KMS-11 (cell line): ENCODE data around the gene LPP.

Experiments
- H2AFZ ChIP-seq: fragments of 200-600 bp; sonication (generic); 2 replicates; pipeline ENCODE4 v1.6.1; 2016; ENCODE audit warnings: antibody characterized with exemption, mixed run types, low read depth
- H3K27ac ChIP-seq: fragments of 200-600 bp; sonication (generic); 2 replicates; pipeline ENCODE4 v1.6.1; 2016; ENCODE audit warnings: mild to moderate bottlenecking, mixed run types
- H3K27me3 ChIP-seq: fragments of 200-600 bp; sonication (generic); 2 replicates; pipeline ENCODE4 v1.6.1; 2017; ENCODE audit warnings: mild to moderate bottlenecking, low read depth, mixed run types, moderate library complexity; ENCODE audit not compliant: insufficient read depth
- H3K36me3 ChIP-seq: fragments of 200-600 bp; sonication (generic); 2 replicates; pipeline ENCODE4 v1.6.1; 2017; ENCODE audit warnings: mild to moderate bottlenecking, mixed run types; ENCODE audit not compliant: insufficient read depth
- H3K4me1 ChIP-seq: fragments of 200-600 bp; sonication (generic); 2 replicates; pipeline ENCODE4 v1.6.1; 2016; ENCODE audit warnings: mild to moderate bottlenecking, low read depth, mixed run types; ENCODE audit not compliant: poor library complexity, severe bottlenecking
- H3K4me2 ChIP-seq: fragments of 200-600 bp; sonication (generic); 2 replicates; pipeline ENCODE4 v1.7.0; 2016; ENCODE audit warnings: mild to moderate bottlenecking, mixed run types
- H3K4me3 ChIP-seq: fragments of 200-600 bp; sonication (generic); IDR thresholded peaks from 2 replicates; pipeline ENCODE4 v1.6.1; 2017; ENCODE audit warnings: low read depth, low read length, mixed read lengths; ENCODE audit not compliant: insufficient read depth
- H3K79me2 ChIP-seq: fragments of 200-600 bp; sonication (generic); 2 replicates; pipeline ENCODE4 v1.6.1; 2016; ENCODE audit warnings: low read depth, mixed run types; ENCODE audit not compliant: insufficient read depth
- H3K9ac ChIP-seq: fragments of 200-600 bp; sonication (generic); 2 replicates; pipeline ENCODE4 v1.6.1; 2016; ENCODE audit warnings: mild to moderate bottlenecking, mixed run types
- H4K20me1 ChIP-seq: fragments of 200-600 bp; sonication (generic); 2 replicates; pipeline ENCODE4 v1.6.1; 2016; ENCODE audit warnings: mild to moderate bottlenecking, mixed run types; ENCODE audit not compliant: insufficient read depth
- CTCF ChIP-seq: fragments of 200-600 bp; sonication (generic); conservative IDR thresholded peaks from 2 replicates; pipeline ENCODE4 v1.6.1; 2017; ENCODE audit warnings: low read depth, mild to moderate bottlenecking, antibody characterized with exemption, low read length, moderate library complexity, mixed read lengths

Gene LPP

GRCh38 chr3:188337232-188337631 is 183.3 kb downstream of the LPP start:
- Histone ChIP-seq H2AFZ (no peak overlapping the region), H3K27me3 (no peaks in the 10 kb centered on the region), H3K4me3 (no peak overlapping the region), H3K4me1 (no peaks in the 10 kb centered on the region), H3K36me3 (no peaks in the 10 kb centered on the region), H4K20me1 (no peaks in the 10 kb centered on the region), H3K79me2 (no peaks in the 10 kb centered on the region), H3K9ac (no peak overlapping the region), H3K4me2 (no peak overlapping the region), H3K27ac (no peak overlapping the region)
- TF ChIP-seq CTCF: no peak

GRCh38 chr3:188338086-188338485 is 184.1 kb downstream of the LPP start:
- Histone ChIP-seq H3K9ac (no peak overlapping the region), H3K36me3 (no peaks in the 10 kb centered on the region), H2AFZ (no peak overlapping the region), H3K27ac (no peak overlapping the region), H3K79me2 (no peaks in the 10 kb centered on the region), H3K27me3 (no peaks in the 10 kb centered on the region), H3K4me1 (no peaks in the 10 kb centered on the region), H4K20me1 (no peaks in the 10 kb centered on the region), H3K4me2 (no peak overlapping the region), H3K4me3 (no peak overlapping the region)
- no peak for TF ChIP-seq CTCF

GRCh38 chr3:188339410-188340295 is 185.7 kb downstream of the LPP start:
- Histone ChIP-seq H3K79me2 (no peaks in the 10 kb centered on the region), H3K4me3 (no peak overlapping the region), H3K4me2 (no peak overlapping the region), H4K20me1 (no peaks in the 10 kb centered on the region), H3K27me3 (no peaks in the 10 kb centered on the region), H3K36me3 (no peaks in the 10 kb centered on the region), H3K4me1 (no peaks in the 10 kb centered on the region), H2AFZ (no peak overlapping the region), H3K27ac (no peak overlapping the region), H3K9ac (no peak overlapping the region)
- TF ChIP-seq CTCF: no peak

- Histone ChIP-seq H3K79me2 (no peaks in the 10 kb centered on the region), H3K4me1 (no peaks in the 10 kb centered on the region), H2AFZ (no peak overlapping the region), H3K4me2 (no peak overlapping the region), H4K20me1 (no peaks in the 10 kb centered on the region), H3K27me3 (no peaks in the 10 kb centered on the region), H3K27ac (no peak overlapping the region), H3K9ac (no peak overlapping the region), H3K36me3 (no peaks in the 10 kb centered on the region), H3K4me3 (no peak overlapping the region)
- no peak for TF ChIP-seq CTCF
Observed at GRCh38 chr3:188341501-188341900, 187.5 kb downstream of the LPP start.
